ENCODE data around the gene SETD2. TPM values are rescaled to one million over a fixed set of nuclear protein-coding genes. Genes with fewer than 3 reads are reported as not detected.

SETD2 gene
- total and polyA plus RNA-seq, 4 donors: 7.6 to 37.6 (median 19.0) TPM

DNA sequence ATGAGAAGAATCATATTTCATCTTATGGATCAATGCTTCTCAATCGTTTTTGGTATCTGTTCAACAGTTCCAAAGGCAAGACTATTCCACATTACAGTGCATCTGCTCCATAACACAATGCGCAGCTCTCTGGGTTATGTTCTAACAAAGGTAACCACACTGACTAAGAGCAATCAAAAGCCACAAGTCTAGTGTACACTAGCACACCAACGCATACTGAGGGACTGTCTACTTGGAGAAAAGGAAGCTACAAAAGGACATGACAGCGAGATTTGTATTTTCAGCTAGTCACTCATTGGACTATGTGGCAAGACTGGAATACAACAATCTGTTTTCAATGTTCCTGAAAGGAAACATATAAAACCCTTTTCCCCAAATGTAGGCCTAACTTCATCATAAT, 35.8 kb downstream of the SETD2 start:
- no peak overlapping the region for H3K27ac ChIP-seq (ENCODE audit: low read depth in 1 of 2, low read length in 2 of 2)
- no peaks in the 10 kb centered on the region for H3K9me3 ChIP-seq (ENCODE audit: control insufficient read depth in 4 of 4, low read length in 3 of 4)
- H3K9ac ChIP-seq (ENCODE audit: low read depth in 1 of 2, low read length in 2 of 2): no peak overlapping the region
- DNase-seq (ENCODE audit: low spot score): no peak
- no peak overlapping the region for H3K4me3 ChIP-seq (ENCODE audit: low read depth in 1 of 3, low read length in 3 of 3)
- H3K27me3 ChIP-seq (ENCODE audit: control insufficient read depth in 4 of 4, insufficient read depth in 4 of 4, low read length in 3 of 4): no peaks in the 10 kb centered on the region
- H3K36me3 ChIP-seq (ENCODE audit: control insufficient read depth in 4 of 4, insufficient read depth in 3 of 4, low read depth in 1 of 4, low read length in 3 of 4): peaks cover 6 to 12% (median 11%) of the 10 kb centered on the region in 4 donors
- TF ChIP-seq, protein P1, sequence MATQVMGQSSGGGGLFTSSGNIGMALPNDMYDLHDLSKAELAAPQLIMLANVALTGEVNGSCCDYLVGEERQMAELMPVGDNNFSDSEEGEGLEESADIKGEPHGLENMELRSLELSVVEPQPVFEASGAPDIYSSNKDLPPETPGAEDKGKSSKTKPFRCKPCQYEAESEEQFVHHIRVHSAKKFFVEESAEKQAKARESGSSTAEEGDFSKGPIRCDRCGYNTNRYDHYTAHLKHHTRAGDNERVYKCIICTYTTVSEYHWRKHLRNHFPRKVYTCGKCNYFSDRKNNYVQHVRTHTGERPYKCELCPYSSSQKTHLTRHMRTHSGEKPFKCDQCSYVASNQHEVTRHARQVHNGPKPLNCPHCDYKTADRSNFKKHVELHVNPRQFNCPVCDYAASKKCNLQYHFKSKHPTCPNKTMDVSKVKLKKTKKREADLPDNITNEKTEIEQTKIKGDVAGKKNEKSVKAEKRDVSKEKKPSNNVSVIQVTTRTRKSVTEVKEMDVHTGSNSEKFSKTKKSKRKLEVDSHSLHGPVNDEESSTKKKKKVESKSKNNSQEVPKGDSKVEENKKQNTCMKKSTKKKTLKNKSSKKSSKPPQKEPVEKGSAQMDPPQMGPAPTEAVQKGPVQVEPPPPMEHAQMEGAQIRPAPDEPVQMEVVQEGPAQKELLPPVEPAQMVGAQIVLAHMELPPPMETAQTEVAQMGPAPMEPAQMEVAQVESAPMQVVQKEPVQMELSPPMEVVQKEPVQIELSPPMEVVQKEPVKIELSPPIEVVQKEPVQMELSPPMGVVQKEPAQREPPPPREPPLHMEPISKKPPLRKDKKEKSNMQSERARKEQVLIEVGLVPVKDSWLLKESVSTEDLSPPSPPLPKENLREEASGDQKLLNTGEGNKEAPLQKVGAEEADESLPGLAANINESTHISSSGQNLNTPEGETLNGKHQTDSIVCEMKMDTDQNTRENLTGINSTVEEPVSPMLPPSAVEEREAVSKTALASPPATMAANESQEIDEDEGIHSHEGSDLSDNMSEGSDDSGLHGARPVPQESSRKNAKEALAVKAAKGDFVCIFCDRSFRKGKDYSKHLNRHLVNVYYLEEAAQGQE (IDR thresholded peaks at IDR 0.05): no peak
- no peak for TF ChIP-seq SP1 (IDR thresholded peaks at IDR 0.05)
- no peak for TF ChIP-seq JUND (IDR thresholded peaks at IDR 0.05)
- TF ChIP-seq RXRA (IDR thresholded peaks at IDR 0.05): no peak
- TF ChIP-seq, protein P2, sequence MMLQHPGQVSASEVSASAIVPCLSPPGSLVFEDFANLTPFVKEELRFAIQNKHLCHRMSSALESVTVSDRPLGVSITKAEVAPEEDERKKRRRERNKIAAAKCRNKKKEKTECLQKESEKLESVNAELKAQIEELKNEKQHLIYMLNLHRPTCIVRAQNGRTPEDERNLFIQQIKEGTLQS (IDR thresholded peaks at IDR 0.05): no peak
- TF ChIP-seq RAD21 (IDR thresholded peaks at IDR 0.05): no peak
- TF ChIP-seq EGR1 (IDR thresholded peaks at IDR 0.05; ENCODE audit: low read depth in 2 of 2): no peak
- no peak for TF ChIP-seq YY1 (IDR thresholded peaks at IDR 0.05)
- no peak for TF ChIP-seq TAF1 (conservative IDR thresholded peaks at IDR 0.05)
- no peak for TF ChIP-seq ZBTB33 (IDR thresholded peaks at IDR 0.05)
- no peak for TF ChIP-seq CTCF (IDR thresholded peaks at IDR 0.05; ENCODE audit: low read depth, low read length, missing input control)
- TF ChIP-seq HNF4A (conservative IDR thresholded peaks at IDR 0.05): no peak
- peaks cover 2 to 21% (median 5%) of the 10 kb centered on the region in 4 donors for H3K4me1 ChIP-seq (ENCODE audit: control insufficient read depth in 4 of 4, insufficient read depth in 4 of 4, low read length in 3 of 4)
- WGBS: 73% methylated on average over 4 of the region's 4 CpGs

- TF ChIP-seq YY1 (IDR thresholded peaks at IDR 0.05) (no peak), FOXA2 (IDR thresholded peaks at IDR 0.05) (no peak), JUND (IDR thresholded peaks at IDR 0.05) (no peak), GABPA (IDR thresholded peaks at IDR 0.05 in 1 of 2, conservative IDR thresholded peaks at IDR 0.05 in 1 of 2) (no peak), RXRA (IDR thresholded peaks at IDR 0.05) (no peak), HNF4G (IDR thresholded peaks at IDR 0.05) (no peak), TAF1 (conservative IDR thresholded peaks at IDR 0.05) (no peak), ZBTB33 (IDR thresholded peaks at IDR 0.05) (no peak), HNF4A (conservative IDR thresholded peaks at IDR 0.05) (no peak), RAD21 (IDR thresholded peaks at IDR 0.05) (no peak), NR2F2 (IDR thresholded peaks at IDR 0.05) (no peak)
- peaks cover 6 to 26% (median 18%) of the 10 kb centered on the region in 4 donors for H3K36me3 ChIP-seq (ENCODE audit: control insufficient read depth in 4 of 4, insufficient read depth in 3 of 4, low read depth in 1 of 4, low read length in 3 of 4)
- DNase-seq (ENCODE audit: low spot score): no peak
- 96% methylated on average over 3 of the region's 3 CpGs for WGBS
- H3K27ac ChIP-seq (ENCODE audit: low read depth in 1 of 2, low read length in 2 of 2): no peak overlapping the region
- no peaks in the 10 kb centered on the region for H3K9me3 ChIP-seq (ENCODE audit: control insufficient read depth in 4 of 4, low read length in 3 of 4)
- peaks cover 0 to 5% (median under 1%) of the 10 kb centered on the region in 4 donors for H3K4me1 ChIP-seq (ENCODE audit: control insufficient read depth in 4 of 4, insufficient read depth in 4 of 4, low read length in 3 of 4)
- no peaks in the 10 kb centered on the region for H3K27me3 ChIP-seq (ENCODE audit: control insufficient read depth in 4 of 4, insufficient read depth in 4 of 4, low read length in 3 of 4)
- H3K4me3 ChIP-seq (ENCODE audit: low read depth in 1 of 3, low read length in 3 of 3): no peak overlapping the region
- H3K9ac ChIP-seq (ENCODE audit: low read depth in 1 of 2, low read length in 2 of 2): no peak overlapping the region
Observed at GRCh38 chr3:47123857-47124256, 40.1 kb downstream of the SETD2 start.
